ENCODE results near the gene KAT2A. TPM values are rescaled to one million over a fixed set of nuclear protein-coding genes. Genes with fewer than 3 reads are reported as not detected.
A peak's percentile ranks its signal among the peaks of the same experiment; 100 is the strongest.

Gene KAT2A
- total RNA-seq, 1 donor from 2014 or later, result 86.2 TPM

DNA sequence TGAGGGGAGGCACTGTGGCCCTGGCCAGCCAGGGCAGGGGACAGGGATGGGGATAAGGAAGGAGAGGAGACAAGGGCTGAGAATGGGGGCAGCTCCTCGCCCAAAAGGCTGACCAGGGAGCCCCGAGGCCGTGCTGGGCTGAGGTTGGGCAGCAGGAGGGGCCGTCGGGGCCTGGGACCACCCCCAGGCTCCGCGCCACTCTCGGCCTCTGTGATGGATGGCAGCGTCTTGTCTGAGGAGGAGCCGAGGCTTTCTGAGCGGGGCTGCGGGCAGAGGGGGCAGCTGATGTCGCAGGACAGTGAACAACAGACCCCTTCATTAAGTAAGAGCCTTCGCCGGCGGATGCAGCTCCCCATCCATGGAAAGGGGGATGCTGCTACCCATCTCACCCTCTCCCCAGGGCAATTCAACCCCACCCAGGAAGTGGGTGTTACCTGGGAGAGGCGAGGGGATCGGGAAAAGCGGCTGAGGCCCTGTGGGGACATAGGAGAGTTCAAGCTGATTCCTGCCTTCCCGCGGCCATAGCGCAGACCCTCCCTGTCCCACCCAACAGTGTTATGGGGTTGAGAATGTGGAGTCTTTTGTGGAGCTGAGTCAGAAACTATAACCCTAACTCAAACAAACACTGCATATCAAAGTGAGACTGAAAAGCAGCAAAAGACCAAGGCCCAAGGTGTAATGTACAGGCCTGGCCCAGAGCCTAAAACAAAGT lies 42.7 kb upstream of the KAT2A start:
- H3K36me3 Mint-ChIP-seq, result no peaks in the 10 kb centered on the region
- TF ChIP-seq, protein P1, sequence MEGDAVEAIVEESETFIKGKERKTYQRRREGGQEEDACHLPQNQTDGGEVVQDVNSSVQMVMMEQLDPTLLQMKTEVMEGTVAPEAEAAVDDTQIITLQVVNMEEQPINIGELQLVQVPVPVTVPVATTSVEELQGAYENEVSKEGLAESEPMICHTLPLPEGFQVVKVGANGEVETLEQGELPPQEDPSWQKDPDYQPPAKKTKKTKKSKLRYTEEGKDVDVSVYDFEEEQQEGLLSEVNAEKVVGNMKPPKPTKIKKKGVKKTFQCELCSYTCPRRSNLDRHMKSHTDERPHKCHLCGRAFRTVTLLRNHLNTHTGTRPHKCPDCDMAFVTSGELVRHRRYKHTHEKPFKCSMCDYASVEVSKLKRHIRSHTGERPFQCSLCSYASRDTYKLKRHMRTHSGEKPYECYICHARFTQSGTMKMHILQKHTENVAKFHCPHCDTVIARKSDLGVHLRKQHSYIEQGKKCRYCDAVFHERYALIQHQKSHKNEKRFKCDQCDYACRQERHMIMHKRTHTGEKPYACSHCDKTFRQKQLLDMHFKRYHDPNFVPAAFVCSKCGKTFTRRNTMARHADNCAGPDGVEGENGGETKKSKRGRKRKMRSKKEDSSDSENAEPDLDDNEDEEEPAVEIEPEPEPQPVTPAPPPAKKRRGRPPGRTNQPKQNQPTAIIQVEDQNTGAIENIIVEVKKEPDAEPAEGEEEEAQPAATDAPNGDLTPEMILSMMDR (IDR thresholded peaks at IDR 0.05; ENCODE audit: unreplicated experiment), result no peak
- DNase-seq (ENCODE audit: low spot score in 2 of 2, unreplicated experiment in 2 of 2), result no peak
- H3K27me3 Mint-ChIP-seq (ENCODE audit: low read depth), result no peaks in the 10 kb centered on the region
- H3K4me3 Mint-ChIP-seq, result no peak overlapping the region
- peaks cover 2% of the 10 kb centered on the region for H3K4me1 Mint-ChIP-seq
- no peak overlapping the region for H3K27ac Mint-ChIP-seq
- H3K9me3 Mint-ChIP-seq, result no peaks in the 10 kb centered on the region

DNA sequence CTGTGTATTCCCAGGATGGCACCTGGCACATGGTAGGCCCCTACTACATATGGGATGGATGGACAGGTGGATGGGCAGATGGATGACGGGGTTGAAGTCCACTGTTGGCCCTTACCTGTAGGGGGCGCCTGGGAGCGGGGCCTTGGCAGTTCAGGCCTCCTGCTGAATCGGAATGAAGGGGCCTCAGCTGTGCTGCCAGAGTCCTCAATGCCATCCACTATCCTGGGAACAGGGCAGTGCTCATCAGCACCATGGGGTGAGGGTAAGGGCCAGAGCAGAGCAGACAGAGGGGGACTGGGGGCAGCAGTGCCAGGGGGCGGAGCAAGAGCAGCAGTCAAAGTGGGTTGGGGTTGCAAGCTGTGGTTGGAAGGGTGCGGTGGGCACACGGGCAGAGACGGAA lies 41.9 kb upstream of the KAT2A start:
- H3K9me3 Mint-ChIP-seq, result no peaks in the 10 kb centered on the region
- H3K36me3 Mint-ChIP-seq, result no peaks in the 10 kb centered on the region
- TF ChIP-seq, protein P1 (IDR thresholded peaks at IDR 0.05; ENCODE audit: unreplicated experiment), result peak; percentile 35
- no peak overlapping the region for H3K27ac Mint-ChIP-seq
- H3K4me3 Mint-ChIP-seq, result no peak overlapping the region
- no peaks in the 10 kb centered on the region for H3K27me3 Mint-ChIP-seq (ENCODE audit: low read depth)
- DNase-seq (ENCODE audit: low spot score in 2 of 2, unreplicated experiment in 2 of 2), result no peak
- peaks cover 2% of the 10 kb centered on the region for H3K4me1 Mint-ChIP-seq

DNA sequence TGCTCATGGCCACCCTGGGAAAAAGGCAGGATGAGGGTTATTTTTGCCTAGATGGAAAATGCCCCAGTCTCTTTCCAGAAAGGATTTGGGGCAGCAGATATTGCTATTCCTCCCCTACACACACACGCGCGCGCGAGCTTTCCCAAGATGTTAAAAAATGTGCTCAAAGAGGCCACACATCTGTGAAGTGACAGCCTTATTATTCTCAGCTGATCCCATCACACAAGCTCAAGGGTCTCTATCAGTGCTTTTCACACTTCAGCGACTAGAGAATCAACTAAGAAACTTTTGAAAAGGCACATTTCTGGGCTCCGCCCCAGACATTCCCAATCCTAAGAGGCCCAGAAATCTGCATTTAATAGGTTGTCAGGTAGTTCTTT lies 39.4 kb upstream of the KAT2A start:
- H3K4me1 Mint-ChIP-seq, result peaks cover 10% of the 10 kb centered on the region
- H3K27me3 Mint-ChIP-seq (ENCODE audit: low read depth), result no peaks in the 10 kb centered on the region
- TF ChIP-seq, protein P1 (IDR thresholded peaks at IDR 0.05; ENCODE audit: unreplicated experiment), result no peak
- H3K9me3 Mint-ChIP-seq, result no peaks in the 10 kb centered on the region
- H3K27ac Mint-ChIP-seq, result no peak overlapping the region
- H3K4me3 Mint-ChIP-seq, result no peak overlapping the region
- DNase-seq (ENCODE audit: low spot score in 2 of 2, unreplicated experiment in 2 of 2), result no peak
- no peaks in the 10 kb centered on the region for H3K36me3 Mint-ChIP-seq

DNA sequence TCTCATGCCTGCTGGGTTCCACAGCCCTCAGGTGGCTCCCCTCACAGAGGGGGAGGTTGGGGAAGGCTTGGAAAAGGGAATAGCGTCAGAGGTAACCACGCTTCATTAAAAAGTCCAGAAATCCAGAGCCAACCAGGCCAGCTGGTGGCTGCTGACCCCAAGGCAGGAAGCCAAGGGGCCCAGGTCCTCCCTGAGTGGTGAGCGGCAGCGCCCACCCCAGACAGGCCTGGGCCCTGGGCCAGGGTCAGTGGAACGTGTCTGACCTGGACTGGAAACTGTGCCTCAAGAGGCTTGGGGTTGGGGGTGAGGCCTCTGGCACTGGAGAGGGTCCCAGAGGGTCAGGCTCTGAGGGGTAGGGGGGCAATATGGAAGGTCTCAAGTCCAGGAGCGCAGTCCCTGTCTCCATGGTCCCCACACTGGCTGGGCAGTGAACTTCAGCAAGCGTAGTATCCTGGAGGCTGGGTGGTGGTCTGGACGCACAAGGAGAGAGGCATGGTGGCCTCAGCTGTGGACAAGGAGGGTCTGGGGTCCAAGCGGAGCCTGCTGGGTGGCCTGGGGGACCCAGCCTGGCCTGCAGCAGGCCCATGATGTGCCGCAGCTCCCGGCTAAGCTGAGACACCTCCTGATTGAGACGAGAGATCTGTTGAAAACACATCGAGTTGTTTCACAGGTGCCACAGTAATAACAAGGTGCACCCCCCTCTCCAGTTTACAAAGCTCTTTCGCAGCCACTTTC lies 38.8 kb upstream of the KAT2A start:
- no peaks in the 10 kb centered on the region for H3K27me3 Mint-ChIP-seq (ENCODE audit: low read depth)
- H3K27ac Mint-ChIP-seq, result no peak overlapping the region
- no peaks in the 10 kb centered on the region for H3K9me3 Mint-ChIP-seq
- no peak overlapping the region for H3K4me3 Mint-ChIP-seq
- H3K36me3 Mint-ChIP-seq, result no peaks in the 10 kb centered on the region
- H3K4me1 Mint-ChIP-seq, result peaks cover 12% of the 10 kb centered on the region
- TF ChIP-seq, protein P1 (IDR thresholded peaks at IDR 0.05; ENCODE audit: unreplicated experiment), result no peak
- DNase-seq (ENCODE audit: low spot score in 2 of 2, unreplicated experiment in 2 of 2), result no peak

DNA sequence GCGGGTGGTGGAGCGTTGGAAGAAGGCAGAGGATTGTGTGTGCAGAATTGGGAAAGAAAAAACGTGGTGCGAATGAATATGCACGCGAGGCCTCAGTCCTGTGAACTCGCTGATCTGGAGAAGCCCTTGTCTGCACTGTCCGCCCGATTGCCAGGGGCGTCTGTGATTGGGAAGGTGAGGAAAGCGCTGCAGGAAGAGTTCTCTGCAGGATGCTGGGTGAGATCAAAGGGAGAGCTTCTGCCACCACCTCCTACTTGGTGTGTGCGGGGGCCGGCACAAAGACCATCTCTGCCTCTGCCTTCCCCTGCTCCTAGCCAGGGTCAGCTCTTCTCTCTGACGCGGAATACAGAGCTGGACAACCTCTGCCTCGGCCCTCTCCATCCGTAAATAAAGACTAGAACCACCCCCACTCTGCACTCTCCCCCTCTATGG lies 34.5 kb upstream of the KAT2A start:
- Mint-ChIP-seq H3K4me1 (peaks cover 22% of the 10 kb centered on the region), H3K4me3 (peak overlapping the region; percentile 82), H3K36me3 (no peaks in the 10 kb centered on the region), H3K27ac (no peak overlapping the region), H3K27me3 (ENCODE audit: low read depth) (no peaks in the 10 kb centered on the region), H3K9me3 (no peaks in the 10 kb centered on the region)
- no peak for DNase-seq (ENCODE audit: low spot score in 2 of 2, unreplicated experiment in 2 of 2)
- TF ChIP-seq, protein P1 (IDR thresholded peaks at IDR 0.05; ENCODE audit: unreplicated experiment), result no peak
